ENCODE measurements around the gene DNAH1. TPM values are rescaled to one million over a fixed set of nuclear protein-coding genes. Genes with fewer than 3 reads are reported as not detected.

DNAH1 gene
- total and polyA plus RNA-seq, 4 donors = 0.88 to 24.1 (median 10.8) TPM

- intact Hi-C loops (cut with DNase I) = no loop called here
- H3K4me3 ChIP-seq (ENCODE audit: low read length in 2 of 2) = no peak overlapping the region
- H3K27me3 ChIP-seq (ENCODE audit: control insufficient read depth in 1 of 2, insufficient read depth in 2 of 2, low read length in 1 of 2) = no peaks in the 10 kb centered on the region
- no peak for ATAC-seq (ENCODE audit: low FRiP score)
- 70 to 77% methylated on average over 10 of the region's 10 CpGs for WGBS, 2 donors
- peaks cover 0 to 2% of the 10 kb centered on the region in 2 donors for H3K36me3 ChIP-seq (ENCODE audit: control insufficient read depth in 1 of 2, insufficient read depth in 2 of 2, low read length in 1 of 2)
- H3K27ac ChIP-seq (ENCODE audit: low read depth in 1 of 2, low read length in 2 of 2) = no peak overlapping the region
- no peaks in the 10 kb centered on the region for H3K9me3 ChIP-seq (ENCODE audit: control insufficient read depth, low read length)
- no peaks in the 10 kb centered on the region for H3K4me1 ChIP-seq (ENCODE audit: control insufficient read depth in 1 of 2, insufficient read depth in 2 of 2, low read length in 2 of 2)
- no peak for DNase-seq
Measured at GRCh38 chr3:52366527-52366926, 50.4 kb downstream of the DNAH1 start.

GRCh38 chr3:52367891-52368880 lies 52.1 kb downstream of the DNAH1 start:
- Histone ChIP-seq H3K36me3 (ENCODE audit: control insufficient read depth in 1 of 2, insufficient read depth in 2 of 2, low read length in 1 of 2) (peaks cover 0 to 2% of the 10 kb centered on the region in 2 donors), H3K4me1 (ENCODE audit: control insufficient read depth in 1 of 2, insufficient read depth in 2 of 2, low read length in 2 of 2) (no peaks in the 10 kb centered on the region), H3K9me3 (ENCODE audit: control insufficient read depth, low read length) (no peaks in the 10 kb centered on the region), H3K27me3 (ENCODE audit: control insufficient read depth in 1 of 2, insufficient read depth in 2 of 2, low read length in 1 of 2) (no peaks in the 10 kb centered on the region), H3K4me3 (ENCODE audit: low read length in 2 of 2) (no peak overlapping the region), H3K27ac (ENCODE audit: low read depth in 1 of 2, low read length in 2 of 2) (no peak overlapping the region)
- ATAC-seq (ENCODE audit: low FRiP score) (no peak), DNase-seq (no peak)
- intact Hi-C loops (cut with DNase I) = no loop called here
- WGBS, 2 donors = 73 to 76% methylated on average over 19 of the region's 19 CpGs

- no peaks in the 10 kb centered on the region for H3K9me3 ChIP-seq (ENCODE audit: control insufficient read depth, low read length)
- WGBS, 2 donors = 92 to 94% methylated on average over 13 of the region's 13 CpGs
- H3K27me3 ChIP-seq (ENCODE audit: control insufficient read depth in 1 of 2, insufficient read depth in 2 of 2, low read length in 1 of 2) = no peaks in the 10 kb centered on the region
- no peak for DNase-seq
- intact Hi-C loops (cut with DNase I) = no loop called here
- ATAC-seq (ENCODE audit: low FRiP score) = no peak
- H3K27ac ChIP-seq (ENCODE audit: low read depth in 1 of 2, low read length in 2 of 2) = no peak overlapping the region
- no peak overlapping the region for H3K4me3 ChIP-seq (ENCODE audit: low read length in 2 of 2)
- H3K36me3 ChIP-seq (ENCODE audit: control insufficient read depth in 1 of 2, insufficient read depth in 2 of 2, low read length in 1 of 2) = no peaks in the 10 kb centered on the region
- no peaks in the 10 kb centered on the region for H3K4me1 ChIP-seq (ENCODE audit: control insufficient read depth in 1 of 2, insufficient read depth in 2 of 2, low read length in 2 of 2)
Measured at GRCh38 chr3:52370531-52370930, 54.4 kb downstream of the DNAH1 start.

- ATAC-seq (ENCODE audit: low FRiP score) = no peak
- no peak overlapping the region for H3K4me3 ChIP-seq (ENCODE audit: low read length in 2 of 2)
- intact Hi-C loops (cut with DNase I) = no loop called here
Measured at GRCh38 chr3:52372822-52373504, 56.8 kb downstream of the DNAH1 start.

GRCh38 chr3:52373676-52374075 lies 57.6 kb downstream of the DNAH1 start:
- no peak overlapping the region for H3K4me3 ChIP-seq (ENCODE audit: low read length in 2 of 2)
- intact Hi-C loops (cut with DNase I) = no loop called here
- no peak for ATAC-seq (ENCODE audit: low FRiP score)
- no peaks in the 10 kb centered on the region for H3K36me3 ChIP-seq (ENCODE audit: control insufficient read depth in 1 of 2, insufficient read depth in 2 of 2, low read length in 1 of 2)
- WGBS, 2 donors = 71 to 73% methylated on average over 6 of the region's 6 CpGs
- no peak for DNase-seq
- H3K27me3 ChIP-seq (ENCODE audit: control insufficient read depth in 1 of 2, insufficient read depth in 2 of 2, low read length in 1 of 2) = no peaks in the 10 kb centered on the region
- H3K9me3 ChIP-seq (ENCODE audit: control insufficient read depth, low read length) = no peaks in the 10 kb centered on the region
- H3K4me1 ChIP-seq (ENCODE audit: control insufficient read depth in 1 of 2, insufficient read depth in 2 of 2, low read length in 2 of 2) = no peaks in the 10 kb centered on the region
- no peak overlapping the region for H3K27ac ChIP-seq (ENCODE audit: low read depth in 1 of 2, low read length in 2 of 2)

More at GRCh38 chr3:52372822-52373504, 56.8 kb downstream of the DNAH1 start:
- WGBS, 2 donors = 41 to 45% methylated on average over 40 of the region's 40 CpGs
- DNase-seq = peak; percentile 61 to 83
- Histone ChIP-seq H3K4me1 (ENCODE audit: control insufficient read depth in 1 of 2, insufficient read depth in 2 of 2, low read length in 2 of 2) (no peaks in the 10 kb centered on the region), H3K9me3 (ENCODE audit: control insufficient read depth, low read length) (no peaks in the 10 kb centered on the region), H3K27ac (ENCODE audit: low read depth in 1 of 2, low read length in 2 of 2) (no peak overlapping the region), H3K27me3 (ENCODE audit: control insufficient read depth in 1 of 2, insufficient read depth in 2 of 2, low read length in 1 of 2) (no peaks in the 10 kb centered on the region), H3K36me3 (ENCODE audit: control insufficient read depth in 1 of 2, insufficient read depth in 2 of 2, low read length in 1 of 2) (no peaks in the 10 kb centered on the region)

GRCh38 chr3:52374173-52374572 lies 58.1 kb downstream of the DNAH1 start:
- H3K36me3 ChIP-seq (ENCODE audit: control insufficient read depth in 1 of 2, insufficient read depth in 2 of 2, low read length in 1 of 2) = no peaks in the 10 kb centered on the region
- intact Hi-C loops (cut with DNase I) = no loop called here
- H3K4me1 ChIP-seq (ENCODE audit: control insufficient read depth in 1 of 2, insufficient read depth in 2 of 2, low read length in 2 of 2) = no peaks in the 10 kb centered on the region
- ATAC-seq (ENCODE audit: low FRiP score) (no peak), DNase-seq (no peak)
- no peak overlapping the region for H3K4me3 ChIP-seq (ENCODE audit: low read length in 2 of 2)
- H3K9me3 ChIP-seq (ENCODE audit: control insufficient read depth, low read length) = no peaks in the 10 kb centered on the region
- 94 to 96% methylated on average over 2 of the region's 2 CpGs for WGBS, 2 donors
- H3K27me3 ChIP-seq (ENCODE audit: control insufficient read depth in 1 of 2, insufficient read depth in 2 of 2, low read length in 1 of 2) = no peaks in the 10 kb centered on the region
- H3K27ac ChIP-seq (ENCODE audit: low read depth in 1 of 2, low read length in 2 of 2) = no peak overlapping the region

GRCh38 chr3:52379610-52380009 lies 63.5 kb downstream of the DNAH1 start:
- Histone ChIP-seq H3K36me3 (ENCODE audit: control insufficient read depth in 1 of 2, insufficient read depth in 2 of 2, low read length in 1 of 2) (no peaks in the 10 kb centered on the region), H3K4me3 (ENCODE audit: low read length in 2 of 2) (no peak overlapping the region), H3K4me1 (ENCODE audit: control insufficient read depth in 1 of 2, insufficient read depth in 2 of 2, low read length in 2 of 2) (no peaks in the 10 kb centered on the region), H3K27me3 (ENCODE audit: control insufficient read depth in 1 of 2, insufficient read depth in 2 of 2, low read length in 1 of 2) (no peaks in the 10 kb centered on the region), H3K27ac (ENCODE audit: low read depth in 1 of 2, low read length in 2 of 2) (no peak overlapping the region), H3K9me3 (ENCODE audit: control insufficient read depth, low read length) (no peaks in the 10 kb centered on the region)
- DNase-seq (no peak), ATAC-seq (ENCODE audit: low FRiP score) (no peak)
- WGBS, 2 donors = 74 to 77% methylated on average over 10 of the region's 10 CpGs
- intact Hi-C loops (cut with DNase I) = no loop called here

GRCh38 chr3:52380023-52380422 lies 63.9 kb downstream of the DNAH1 start:
- no peak for DNase-seq
- whole genome bisulfite sequencing, 2 donors = 84 to 88% methylated on average over 10 of the region's 10 CpGs
- Histone ChIP-seq H3K4me3 (ENCODE audit: low read length in 2 of 2) (no peak overlapping the region), H3K27me3 (ENCODE audit: control insufficient read depth in 1 of 2, insufficient read depth in 2 of 2, low read length in 1 of 2) (no peaks in the 10 kb centered on the region), H3K27ac (ENCODE audit: low read depth in 1 of 2, low read length in 2 of 2) (no peak overlapping the region), H3K9me3 (ENCODE audit: control insufficient read depth, low read length) (no peaks in the 10 kb centered on the region), H3K36me3 (ENCODE audit: control insufficient read depth in 1 of 2, insufficient read depth in 2 of 2, low read length in 1 of 2) (no peaks in the 10 kb centered on the region), H3K4me1 (ENCODE audit: control insufficient read depth in 1 of 2, insufficient read depth in 2 of 2, low read length in 2 of 2) (no peaks in the 10 kb centered on the region)
- no peak for ATAC-seq (ENCODE audit: low FRiP score)
- intact Hi-C loops (cut with DNase I) = no loop called here

Data from aorta (tissue), 5 donors.